Measurements from ENCODE around the gene ZNG1F. TPM values are rescaled to one million over a fixed set of nuclear protein-coding genes. Genes with fewer than 3 reads are reported as not detected.
"Not testable (repeated sequence)": the region's sequence is repeated elsewhere in the genome, so short reads cannot be mapped to it uniquely, and the experiment has no call there.

The ZNG1F gene
- total RNA-seq, 1 experiment from 2014 or later: 1.7 TPM

DNA sequence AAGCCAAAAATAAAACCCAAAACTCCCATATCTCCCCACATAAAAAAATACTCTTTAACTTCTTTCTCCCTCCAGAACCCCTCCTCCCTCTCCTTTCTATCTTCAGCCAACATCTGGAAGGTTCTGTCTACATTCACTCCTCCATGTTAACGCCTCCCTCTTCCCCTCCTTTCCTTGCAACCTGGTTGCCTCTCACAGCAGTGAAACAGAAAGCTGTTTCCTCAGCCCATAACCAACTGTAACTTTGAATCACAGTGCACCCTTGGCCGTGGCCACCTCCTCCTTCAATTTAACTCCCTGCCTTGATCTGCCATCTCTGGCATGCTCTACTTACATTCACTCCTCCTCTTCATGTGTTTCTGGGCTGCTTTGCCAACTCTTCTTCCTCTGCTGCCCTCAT is 94.1 kb downstream of the ZNG1F start:
- not testable (repeated sequence) for H3K36me3 ChIP-seq, H3K4me3 ChIP-seq, H3K9me3 ChIP-seq, H3K27me3 ChIP-seq
- DNase-seq: peak; percentile 14

DNA sequence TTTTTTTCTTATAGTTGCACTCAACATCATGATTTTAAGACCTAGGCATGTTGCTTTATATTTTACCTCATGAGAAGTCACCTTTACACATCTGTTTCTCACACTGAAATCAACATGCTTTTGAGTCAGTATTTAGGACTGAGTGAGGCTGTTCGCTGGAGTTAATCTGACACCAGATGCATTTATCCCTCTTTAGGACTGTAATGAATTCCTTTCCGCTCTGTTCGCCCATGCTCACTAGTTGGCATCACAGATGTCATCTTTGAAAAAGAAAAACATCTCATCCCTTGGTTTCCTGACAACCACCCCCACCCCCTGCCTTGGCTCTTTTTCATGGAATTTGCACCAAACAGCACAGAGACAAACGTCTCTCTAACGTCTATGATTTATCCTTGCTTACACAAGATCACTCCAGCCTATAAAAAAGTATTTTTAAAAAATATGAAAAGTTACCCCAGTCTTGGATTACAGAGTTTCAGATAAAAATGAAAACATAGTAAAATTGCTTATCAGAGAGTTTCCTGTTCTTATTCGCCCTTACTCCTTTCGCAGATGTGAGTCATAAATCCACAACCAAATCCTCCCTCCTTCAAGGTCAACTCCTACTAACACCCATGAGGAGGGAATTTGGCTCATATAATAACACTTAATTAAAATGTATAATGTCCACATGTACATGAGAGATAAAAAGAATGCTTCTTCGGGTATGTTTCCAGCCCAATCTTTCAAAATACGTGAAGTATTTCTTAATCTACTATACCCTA is 94.9 kb downstream of the ZNG1F start:
- DNase-seq, H3K9me3 ChIP-seq, H3K36me3 ChIP-seq, H3K4me3 ChIP-seq, H3K27me3 ChIP-seq: not testable (repeated sequence)

DNA sequence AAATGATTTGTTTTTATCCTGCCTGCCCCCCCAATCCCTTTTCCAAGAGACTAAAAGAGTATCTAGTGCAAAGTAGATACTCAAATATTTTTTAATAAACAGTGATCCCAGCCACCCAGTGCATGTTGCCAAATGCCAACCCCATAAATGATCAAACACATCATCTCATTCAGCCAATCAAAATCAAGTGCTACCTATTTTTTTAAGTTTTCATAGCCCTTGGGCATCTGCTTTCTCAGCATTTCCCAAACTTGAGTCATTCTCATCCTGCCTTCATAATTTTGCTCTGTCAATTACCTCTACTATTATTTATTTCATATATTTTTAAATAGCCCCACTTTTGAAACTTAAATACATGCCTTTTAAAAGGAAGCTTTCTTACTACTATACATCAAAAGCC is 98.2 kb downstream of the ZNG1F start:
- H3K36me3 ChIP-seq, H3K27me3 ChIP-seq, H3K4me3 ChIP-seq, H3K9me3 ChIP-seq, DNase-seq: not testable (repeated sequence)

DNA sequence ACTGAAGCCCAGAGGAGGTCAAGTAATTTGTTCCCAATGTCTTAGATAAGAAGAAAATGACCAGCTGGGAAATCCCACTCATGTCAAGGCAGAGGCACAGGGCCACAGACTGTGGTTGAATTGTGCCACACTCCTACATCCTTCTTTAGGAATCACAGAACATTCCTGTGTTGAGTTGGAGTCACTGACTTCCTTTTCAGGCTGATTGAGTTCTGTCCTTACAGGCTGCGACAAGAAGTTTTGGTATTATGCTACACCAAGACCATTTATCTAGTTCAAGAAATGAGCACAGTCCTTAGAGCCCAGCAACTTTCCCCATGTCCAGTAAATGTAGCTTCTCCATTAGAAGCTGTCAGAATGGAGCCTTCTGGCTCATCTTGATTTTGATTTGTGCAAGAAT is 98.7 kb downstream of the ZNG1F start:
- DNase-seq, H3K4me3 ChIP-seq: not testable (repeated sequence)

DNA sequence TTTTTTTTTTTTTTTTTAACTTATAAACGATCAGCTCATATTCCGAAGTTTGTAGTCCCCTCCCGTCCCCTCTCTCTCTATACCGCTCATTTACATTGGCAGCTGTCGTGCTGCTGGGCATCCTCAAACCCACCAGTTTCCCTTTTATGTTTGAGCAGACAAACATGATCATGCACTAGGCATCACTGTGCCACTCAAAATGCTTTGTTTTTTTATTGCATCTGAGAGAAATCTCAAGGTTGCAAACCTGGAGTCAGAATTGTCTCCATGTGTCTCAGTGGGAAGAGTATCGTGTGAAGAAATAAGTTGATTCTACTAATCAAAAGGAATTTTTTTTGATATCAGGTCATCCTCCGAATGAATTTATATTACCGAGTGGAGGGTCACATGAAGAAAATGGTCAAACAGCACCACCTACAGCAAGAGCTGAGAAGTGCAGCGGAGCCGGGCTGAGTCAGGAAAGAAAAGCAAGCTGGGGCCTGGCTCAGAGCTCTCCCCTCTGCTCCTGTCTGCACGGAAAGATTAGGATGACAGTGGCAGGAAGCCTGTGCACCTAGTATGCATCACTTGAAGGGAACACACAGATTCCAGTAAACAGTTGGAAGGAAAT is 100.6 kb downstream of the ZNG1F start:
- DNase-seq: peak; percentile 18
- H3K27me3 ChIP-seq, H3K36me3 ChIP-seq, H3K9me3 ChIP-seq, H3K4me3 ChIP-seq: not testable (repeated sequence)

More for the DNA sequence above, 98.7 kb downstream of the ZNG1F start:
- not testable (repeated sequence) for H3K36me3 ChIP-seq, H3K9me3 ChIP-seq, H3K27me3 ChIP-seq

DNA sequence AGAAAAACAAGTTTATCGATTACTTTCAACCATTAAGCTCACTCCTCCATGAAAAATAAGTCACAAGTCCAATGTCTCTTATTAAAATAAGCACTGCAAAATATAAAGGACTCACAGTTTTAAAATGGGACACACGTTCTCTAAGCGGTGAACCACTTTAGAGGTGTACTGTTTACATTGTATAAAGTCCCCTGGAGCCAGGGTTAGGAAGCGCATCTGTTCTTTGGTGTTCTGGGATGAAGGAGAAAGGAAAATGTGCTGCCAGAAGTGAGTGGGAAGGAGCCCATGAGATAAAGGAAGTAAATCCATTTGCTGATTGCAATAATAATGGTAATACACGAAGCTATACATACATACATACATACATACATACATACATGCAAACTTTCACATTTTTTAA is 101.2 kb downstream of the ZNG1F start:
- not testable (repeated sequence) for H3K9me3 ChIP-seq, H3K4me3 ChIP-seq, H3K27me3 ChIP-seq, DNase-seq, H3K36me3 ChIP-seq

DNA sequence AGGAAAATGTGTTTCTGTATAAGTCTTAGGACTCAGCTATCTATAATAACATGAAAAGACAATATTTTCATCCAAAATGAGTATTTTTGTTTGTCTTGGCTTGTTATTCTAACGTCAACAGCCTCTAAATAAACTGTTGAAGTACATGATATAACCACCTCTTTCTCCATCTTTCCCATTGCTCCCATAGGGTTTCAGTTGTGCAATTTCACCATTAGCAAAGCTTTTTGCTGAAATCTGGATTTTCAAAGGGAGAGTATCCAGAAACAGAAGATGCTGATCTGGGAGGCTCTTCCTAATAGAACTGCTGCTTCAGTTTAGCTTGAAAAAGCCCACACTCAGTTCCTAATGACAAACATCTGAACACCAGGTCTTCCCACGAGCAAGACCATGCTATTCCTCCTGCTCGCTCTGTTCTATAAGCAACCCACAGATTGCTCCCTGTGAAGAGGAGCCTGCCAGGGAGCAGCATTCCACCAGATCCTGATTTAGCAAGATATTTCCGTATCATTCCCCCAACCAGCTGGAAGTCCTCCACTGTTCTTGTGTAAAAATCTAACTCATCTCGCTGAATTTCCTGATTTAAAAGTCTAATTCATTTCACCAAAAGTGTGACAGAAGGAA is 101.8 kb downstream of the ZNG1F start:
- not testable (repeated sequence) for DNase-seq, H3K27me3 ChIP-seq, H3K36me3 ChIP-seq, H3K4me3 ChIP-seq, H3K9me3 ChIP-seq

DNA sequence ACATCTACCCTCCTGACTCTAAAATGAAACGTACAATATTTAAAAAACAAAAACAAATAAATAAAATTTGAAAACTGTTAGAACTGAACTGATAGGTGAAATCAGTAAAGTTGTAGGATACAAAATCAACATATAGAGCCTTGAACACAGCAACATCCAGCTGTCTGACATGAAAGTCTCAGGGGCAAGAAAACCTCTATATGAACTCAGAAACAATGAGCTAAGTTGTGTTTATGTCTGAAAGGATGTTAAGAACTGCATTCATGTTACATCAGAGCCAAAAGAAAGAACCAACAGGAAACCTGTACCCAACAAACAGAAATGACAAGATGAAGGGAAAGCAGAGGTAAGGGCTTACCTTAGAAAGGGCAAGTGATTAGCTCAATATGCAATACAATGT is 102.4 kb downstream of the ZNG1F start:
- not testable (repeated sequence) for H3K36me3 ChIP-seq, H3K4me3 ChIP-seq, H3K27me3 ChIP-seq, DNase-seq, H3K9me3 ChIP-seq

DNA sequence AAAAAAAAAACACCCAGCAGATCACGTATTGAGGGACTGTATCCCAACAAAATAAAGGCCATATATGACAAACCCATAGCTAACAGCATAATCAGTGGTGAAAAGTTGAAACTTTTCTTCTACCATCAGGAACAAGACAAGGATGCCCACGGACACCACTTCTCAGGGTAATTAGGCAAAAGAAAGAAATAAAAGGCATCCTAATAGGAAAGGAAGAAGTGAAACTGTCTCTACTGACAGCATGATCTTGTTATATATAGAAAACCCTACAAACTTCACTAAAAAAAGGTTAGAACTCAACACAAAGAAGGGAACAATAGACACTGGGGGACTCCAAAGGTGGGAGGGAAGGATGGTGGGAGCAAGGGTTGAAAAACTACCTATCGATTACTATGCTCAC is 102.9 kb downstream of the ZNG1F start:
- DNase-seq, H3K27me3 ChIP-seq, H3K9me3 ChIP-seq, H3K4me3 ChIP-seq, H3K36me3 ChIP-seq: not testable (repeated sequence)

DNA sequence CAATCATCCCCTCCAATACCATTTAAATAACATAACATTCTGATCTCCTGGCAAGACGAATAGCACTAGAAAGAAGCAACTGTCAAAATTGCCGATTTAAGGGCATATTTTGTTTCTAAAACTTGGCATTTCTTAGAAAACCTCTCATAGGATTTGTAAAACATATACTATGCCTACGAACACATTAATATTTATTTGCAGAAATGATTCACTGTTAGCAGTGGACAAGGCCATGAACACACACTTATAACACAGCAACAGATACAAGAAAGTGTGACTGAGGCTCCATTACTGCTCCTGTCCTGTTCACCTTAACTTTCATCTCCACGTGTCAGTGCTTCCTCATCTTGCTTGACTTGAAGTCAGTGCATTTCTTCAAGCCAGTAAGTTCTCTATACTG is 106.8 kb downstream of the ZNG1F start:
- H3K9me3 ChIP-seq, H3K4me3 ChIP-seq, DNase-seq, H3K36me3 ChIP-seq, H3K27me3 ChIP-seq: not testable (repeated sequence)

Other genes starting within 250 kb of the ZNG1F start
- not detected in 2 replicates for gene FOXD4L6, start 60.6 kb downstream of the ZNG1F start, total RNA-seq (2014; rRNA removed; shearing (Covaris generic); ENCODE audit: low replicate concordance)

Data from MG63 (cell line).